ENCODE results near the gene MTUS2. TPM values are rescaled to one million over a fixed set of nuclear protein-coding genes. Genes with fewer than 3 reads are reported as not detected.

The MTUS2 gene
- total and polyA plus RNA-seq, 2 of the 8 experiments (the other 6 are each of a cell fraction or from before 2014, with no cell fraction given): 0.18 to 0.80 TPM

- no peak for FAIRE-seq
- H3K36me3 ChIP-seq (ENCODE audit: control insufficient read depth in 2 of 4, insufficient read depth in 4 of 4, low read length in 3 of 4): peaks cover 11 to 76% (median 48%) of the 10 kb centered on the region in 4 experiments
These were observed 707.4 kb downstream of the MTUS2 start for GRCh38 chr13:29527511-29527910.

More at GRCh38 chr13:29527511-29527910, 707.4 kb downstream of the MTUS2 start:
- Histone ChIP-seq H3K79me2 (ENCODE audit: control insufficient read depth in 1 of 2, insufficient read depth in 2 of 2, low read length in 2 of 2) (peaks cover 0 to 13% of the 10 kb centered on the region in 2 experiments; a peak in 1 of 4 replicates), H2BK12ac (ENCODE audit: low read depth, low read length) (no peak overlapping the region), H2BK20ac (ENCODE audit: low read length) (no peak overlapping the region), H4K5ac (ENCODE audit: insufficient read length, low read depth, low read length) (no peak overlapping the region), H4K20me1 (replicated peaks in 1 of 2; ENCODE audit: control insufficient read depth in 1 of 2, insufficient read depth in 2 of 2, low read length in 2 of 2) (peaks cover 9 to 11% of the 10 kb centered on the region in 2 experiments), H3K79me1 (ENCODE audit: low read depth, low read length) (peaks cover 7% of the 10 kb centered on the region; the same call in 1 of the 2 replicates), H3K23ac (ENCODE audit: insufficient read length) (no peak overlapping the region), H3K23me2 (ENCODE audit: low read depth, low read length) (no peaks in the 10 kb centered on the region), H3K4ac (replicated peaks; ENCODE audit: insufficient read length, low read depth, low read length) (no peak overlapping the region), H2BK120ac (replicated peaks; ENCODE audit: low read depth, low read length) (no peak overlapping the region), H3K14ac (ENCODE audit: insufficient read length) (no peak overlapping the region), H3K4me3 (ENCODE audit: extremely low read depth in 1 of 4, insufficient read depth in 2 of 4, low read depth in 3 of 4, low read length in 4 of 4) (no peak overlapping the region), H3K4me2 (ENCODE audit: insufficient read depth in 1 of 2, low read depth in 2 of 2, low read length in 2 of 2) (no peak overlapping the region), H2AFZ (ENCODE audit: low read length) (no peak overlapping the region), H3K9me3 (ENCODE audit: insufficient read depth in 2 of 2, low read depth in 1 of 2, low read length in 1 of 2) (no peaks in the 10 kb centered on the region), H3K27ac (ENCODE audit: low read depth, low read length) (no peak overlapping the region), H4K8ac (ENCODE audit: extremely low read depth, insufficient read depth, low read length) (no peak overlapping the region), H2AK5ac (ENCODE audit: low read depth, low read length) (no peak overlapping the region), H3K56ac (replicated peaks; ENCODE audit: insufficient read length, low read depth, low read length) (no peak overlapping the region), H2BK15ac (ENCODE audit: low read length) (no peak overlapping the region), H4K91ac (replicated peaks; ENCODE audit: insufficient read length, low read length) (no peak overlapping the region), H3K27me3 (replicated peaks in 1 of 4; ENCODE audit: control insufficient read depth in 3 of 4, extremely low read depth in 1 of 4, insufficient read depth in 3 of 4, low read length in 3 of 4) (no peaks in the 10 kb centered on the region), H2BK5ac (ENCODE audit: low read depth, low read length) (no peak overlapping the region), H3K9ac (replicated peaks in 1 of 4; ENCODE audit: extremely low read depth in 1 of 4, low read depth in 3 of 4, low read length in 3 of 4) (no peak overlapping the region), H3K4me1 (replicated peaks in 1 of 4; ENCODE audit: control insufficient read depth in 3 of 4, insufficient read depth in 4 of 4, low read length in 3 of 4) (no peaks in the 10 kb centered on the region), H3K18ac (ENCODE audit: extremely low read depth, low read length) (no peak overlapping the region)
- no peak for TF ChIP-seq KDM4A (IDR thresholded peaks at IDR 0.05; ENCODE audit: low read depth, low read length, severe bottlenecking)
- no peak for TF ChIP-seq KDM5A (IDR thresholded peaks at IDR 0.05; ENCODE audit: low read length)
- TF ChIP-seq CTBP2 (IDR thresholded peaks at IDR 0.05; ENCODE audit: borderline replicate concordance, insufficient read depth, insufficient read length, low read length): no peak
- TF ChIP-seq POU5F1 (IDR thresholded peaks at IDR 0.05; ENCODE audit: low read depth, low read length): no peak
- ChIA-PET CTCF (ENCODE audit: partially characterized antibody) (interaction anchor here (0.8 to 2.5 kb wide), 3 partner anchors 10 to 180 kb away, joined by 3 to 13 read pairs (median 12); no protein-coding TSS in a partner anchor), POLR2A (ENCODE audit: partially characterized antibody) (interaction anchor here (0.6 to 1.5 kb wide), 3 partner anchors 13 to 55 kb away, joined by 3 to 5 read pairs (median 3); no protein-coding TSS in a partner anchor)
- WGBS, 2 experiments (ENCODE audit: extremely low coverage in 1 of 2, insufficient coverage in 1 of 2, insufficient read length in 1 of 2, insufficient replicate concordance in 2 of 2, low coverage in 1 of 2, low lambda C conversion rate in 2 of 2, missing lambda C conversion rate in 1 of 2): 92% methylated on average over 8 of the region's 8 CpGs; no CpG with 5 or more reads in 1 of the 2 experiments
- DNase-seq (ENCODE audit: low read depth in 1 of 2, low spot score in 2 of 2): no peak
